Psoas muscle (tissue), 8 donors: Measurements from ENCODE around the gene ASIC4. TPM values are rescaled to one million over a fixed set of nuclear protein-coding genes. Genes with fewer than 3 reads are reported as not detected.

Experiments used
- ATAC-seq, 4 donors: fragments of 200-7000 bp; cut with Tn5 transposase; one replicate each; pipeline ENCODE4 v1.9.1; 2020; ENCODE audit warnings: moderate library complexity in 3 of 4, mild to moderate bottlenecking in 2 of 4
- DNase-seq, 2 donors: peaks; one replicate each; pipeline ENCODE4 v3.0.0-alpha.2; 2020
- H3K27ac ChIP-seq: fragments of 200-600 bp; one replicate; pipeline ENCODE4 v1.8.0; 2022
- H3K27me3 ChIP-seq, 3 donors: fragments of 200-600 bp in 1 of 3; one replicate each; pipeline versions ENCODE4 v1.6.1 to v1.8.0; 2013 to 2022; ENCODE audit warnings: low read length in 2 of 3, mild to moderate bottlenecking in 2 of 3, moderate library complexity in 1 of 3; ENCODE audit not compliant: insufficient read depth in 3 of 3
- H3K36me3 ChIP-seq, 2 donors: fragments of 200-600 bp in 1 of 2; one replicate each; pipeline versions ENCODE4 v1.6.1 to v1.8.0; 2013 to 2022; ENCODE audit warnings: low read depth in 1 of 2, mild to moderate bottlenecking in 1 of 2, moderate library complexity in 1 of 2; ENCODE audit not compliant: insufficient read depth in 1 of 2
- H3K4me1 ChIP-seq: fragments of 200-600 bp; one replicate; pipeline ENCODE4 v1.8.0; 2022
- H3K4me3 ChIP-seq: fragments of 200-600 bp; one replicate; pipeline ENCODE4 v1.8.0; 2022; ENCODE audit warnings: mild to moderate bottlenecking
- H3K9me3 ChIP-seq: fragments of 200-600 bp; one replicate; pipeline ENCODE4 v1.8.0; 2022
- CTCF ChIP-seq: fragments of 200-600 bp; IDR thresholded peaks from one replicate; pipeline ENCODE4 v1.8.0; 2022; ENCODE audit warnings: antibody characterized with exemption
- WGBS, 3 donors: extraction: QIAGEN DNeasy Blood & Tissue Kit; methylation state at CpG; one replicate each; pipeline versions ENCODE4 v1.1.6 to v1.1.7; 2013; 5-methylcytosine and 5-hydroxymethylcytosine counted together
- intact Hi-C, 2 donors: fragments of 100-400 bp; cut with DNase I; formaldehyde crosslinking; loops; one replicate each; pipeline versions ENCODE4 v1.11.0 to v1.14.2; 2022
- polyA plus RNA-seq, 3 donors: library from polyadenylated mRNA; stranded (reverse); fragments of 200-250 nt; gene quantifications; one replicate each; pipeline ENCODE4 v1.2.3, GENCODE V29; 2013
- total RNA-seq, 4 donors: library from RNA; stranded (reverse); fragmentation: NEBNext Ultra II Directional in 2 of 4; extraction: Animal tissue kit (Norgen Biotek cat#: 25700) in 2 of 4; gene quantifications; one replicate each; pipeline versions ENCODE4 v1.2.1 to v1.2.4, GENCODE V29; 2021 to 2023
- donor health status: healthy with polysubstance abuse.
- donor health status: DM: no; HTN: no; CAD: no; lungs with moderate emphysema.
- donor health status: Bipolar disorder and iron deficiency.
- donor health status: healthy.
- donor health status: DM: yes; HTN: yes; CAD: no.
- donor health status: DM: no; HTN: no; CAD: no.
- donor health status: DM: no; HTN: no; CAD: no.
- donor health status: DM: yes; HTN: yes; CAD: no.

The ASIC4 gene
- total and polyA plus RNA-seq, 7 donors = 0.03 to 0.34 (median 0.26) TPM; not detected in 3

- DNase-seq (no peak), ATAC-seq (no peak)
- intact Hi-C loops = loop anchor here in 1 of 2 donors (10.0 kb wide), 1 partner anchor 373 kb away; the partner anchor contains the start of genes CNPPD1, RETREG2 and SLC23A3
- H3K9me3 ChIP-seq = no peaks in the 10 kb centered on the region
- H3K27ac ChIP-seq = no peak overlapping the region
- peaks cover 16% of the 10 kb centered on the region for H3K4me1 ChIP-seq
- H3K4me3 ChIP-seq = no peak overlapping the region
- no peak for TF ChIP-seq CTCF
- H3K36me3 ChIP-seq = no peaks in the 10 kb centered on the region
- no peaks in the 10 kb centered on the region for H3K27me3 ChIP-seq
- WGBS, 3 donors = 91 to 98% (median 95%) methylated on average over 21 to 26 of the region's 26 CpGs
These were observed 33.3 kb downstream of the ASIC4 start for GRCh38 chr2:219547621-219548020.

GRCh38 chr2:219548990-219549389 lies 34.7 kb downstream of the ASIC4 start:
- TF ChIP-seq CTCF = no peak
- Histone ChIP-seq H3K36me3 (no peaks in the 10 kb centered on the region), H3K9me3 (no peaks in the 10 kb centered on the region), H3K4me1 (peaks cover 18% of the 10 kb centered on the region), H3K27ac (no peak overlapping the region), H3K27me3 (no peaks in the 10 kb centered on the region), H3K4me3 (no peak overlapping the region)
- WGBS, 3 donors = 90 to 94% (median 93%) methylated on average over 18 of the region's 18 CpGs
- intact Hi-C loops = loop anchor here in 1 of 2 donors (10.0 kb wide), 1 partner anchor 374 kb away; the partner anchor contains the start of genes CNPPD1, RETREG2 and SLC23A3
- DNase-seq = no peak
- ATAC-seq = no peak

- no peaks in the 10 kb centered on the region for H3K36me3 ChIP-seq
- peaks cover 12% of the 10 kb centered on the region for H3K4me1 ChIP-seq
- H3K27me3 ChIP-seq = no peaks in the 10 kb centered on the region
- no peaks in the 10 kb centered on the region for H3K9me3 ChIP-seq
- ATAC-seq = no peak
- no peak overlapping the region for H3K4me3 ChIP-seq
- TF ChIP-seq CTCF = no peak
- WGBS, 3 donors = 86 to 89% (median 89%) methylated on average over 9 of the region's 9 CpGs
- no peak overlapping the region for H3K27ac ChIP-seq
- no peak for DNase-seq
- intact Hi-C loops = loop anchor here in 1 of 2 donors (10.0 kb wide), 1 partner anchor 375 kb away; the partner anchor contains the start of genes CNPPD1, RETREG2 and SLC23A3
These were observed 35.3 kb downstream of the ASIC4 start for GRCh38 chr2:219549619-219550018.

GRCh38 chr2:219551441-219552381 lies 37.4 kb downstream of the ASIC4 start:
- H3K27me3 ChIP-seq = no peaks in the 10 kb centered on the region
- H3K36me3 ChIP-seq = peaks cover 0 to 15% of the 10 kb centered on the region in 2 donors
- peaks cover 10% of the 10 kb centered on the region for H3K4me1 ChIP-seq
- DNase-seq (no peak), ATAC-seq (peak in 3 of 4 donors; percentile 1 to 3 (median 1))
- peak overlapping the region; percentile 72 for H3K4me3 ChIP-seq
- no peak overlapping the region for H3K27ac ChIP-seq
- 26 to 34% (median 29%) methylated on average over 52 to 54 of the region's 54 CpGs for WGBS, 3 donors
- no peaks in the 10 kb centered on the region for H3K9me3 ChIP-seq
- intact Hi-C loops = no loop called here
- no peak for TF ChIP-seq CTCF
